GM19324 (cell line): ENCODE data around the gene TEAD3.

Experiments used
- ATAC-seq: cut with Tn5 transposase; IDR thresholded peaks from one replicate; pipeline ENCODE4 v1.9.1; 2021; ENCODE audit warnings: mild to moderate bottlenecking, moderate library complexity; ENCODE audit not compliant: unreplicated experiment, low FRiP score

TEAD3 gene

DNA sequence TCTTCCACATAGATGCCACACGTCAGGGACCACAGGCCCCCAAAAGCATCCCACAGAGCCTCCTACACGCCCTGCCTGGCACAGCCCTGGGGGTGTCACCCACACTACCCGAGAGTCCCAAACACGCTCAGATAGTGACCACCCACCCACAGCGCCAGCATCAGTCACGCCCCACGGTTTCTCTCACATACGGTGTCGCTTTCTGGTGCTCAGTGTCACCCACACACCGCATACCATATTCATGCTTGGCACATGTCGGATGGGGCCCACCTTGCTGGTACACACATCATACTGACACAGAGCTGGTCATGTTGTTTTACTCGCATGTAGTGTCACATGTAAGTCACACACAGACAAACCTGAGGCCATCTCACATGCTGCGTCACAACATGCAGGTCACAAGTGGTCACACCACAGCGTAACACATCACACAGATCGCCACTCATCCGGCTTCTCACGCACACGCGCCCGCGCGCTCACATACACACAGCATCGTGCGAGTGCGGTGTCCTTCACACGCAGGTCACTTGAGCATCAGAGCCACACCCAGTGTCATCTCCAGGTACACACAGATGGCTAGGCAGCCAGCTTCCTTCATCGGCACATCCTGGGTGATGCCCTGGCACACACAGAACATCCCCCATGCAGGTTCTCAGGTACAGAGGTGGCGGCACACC, 3.4 kb downstream of the TEAD3 start:
- no peak for ATAC-seq

DNA sequence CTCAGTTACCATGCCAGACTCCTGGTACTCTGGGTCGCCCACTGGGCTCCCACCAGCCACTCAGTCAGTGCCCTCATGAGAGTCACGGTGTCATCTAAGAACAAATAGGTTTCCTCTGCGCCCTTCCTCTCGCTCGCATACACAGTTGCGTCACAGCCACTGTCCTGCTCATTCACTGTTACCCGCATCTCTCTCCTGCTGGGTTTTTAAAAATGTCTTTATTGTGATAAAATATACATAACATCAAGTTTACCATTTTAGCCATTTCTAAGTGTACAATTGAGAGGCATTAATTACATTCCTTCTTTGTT, 4.0 kb downstream of the TEAD3 start:
- ATAC-seq, result no peak

DNA sequence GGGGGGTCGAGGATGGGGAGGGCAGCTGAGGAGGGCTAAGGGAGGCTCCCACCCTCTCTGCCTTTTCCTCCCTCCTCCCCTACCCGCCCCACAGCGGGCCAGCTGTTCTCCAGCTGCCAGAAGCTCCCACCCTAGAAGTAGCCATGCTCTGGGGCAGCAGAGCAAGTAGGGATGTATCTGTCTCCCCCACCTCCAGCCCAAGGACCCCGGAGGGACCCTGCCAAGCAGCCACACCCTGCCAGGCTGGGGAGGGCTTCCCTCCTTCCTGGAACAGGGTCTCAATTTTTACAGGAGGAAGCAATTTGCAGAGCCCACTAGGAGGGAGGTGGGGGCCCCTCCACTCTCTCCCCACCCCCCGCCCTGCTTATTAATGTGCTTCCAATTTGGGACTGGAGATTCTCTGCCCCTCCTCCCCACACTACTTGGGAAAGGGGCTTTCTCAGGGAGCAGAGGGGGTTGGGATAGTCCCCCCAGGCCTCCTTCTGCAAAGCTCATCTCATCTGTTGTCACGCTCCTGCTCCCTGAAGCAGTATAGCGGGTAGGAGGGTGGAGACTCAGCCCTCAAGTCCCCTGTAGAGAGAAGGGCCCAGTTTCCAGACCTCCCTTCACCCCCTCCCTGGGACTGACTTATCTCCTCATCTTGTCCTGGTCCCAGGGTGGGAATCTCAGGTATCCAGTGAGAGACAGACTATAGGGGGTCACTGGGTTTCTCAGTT, 4.5 kb downstream of the TEAD3 start:
- no peak for ATAC-seq

DNA sequence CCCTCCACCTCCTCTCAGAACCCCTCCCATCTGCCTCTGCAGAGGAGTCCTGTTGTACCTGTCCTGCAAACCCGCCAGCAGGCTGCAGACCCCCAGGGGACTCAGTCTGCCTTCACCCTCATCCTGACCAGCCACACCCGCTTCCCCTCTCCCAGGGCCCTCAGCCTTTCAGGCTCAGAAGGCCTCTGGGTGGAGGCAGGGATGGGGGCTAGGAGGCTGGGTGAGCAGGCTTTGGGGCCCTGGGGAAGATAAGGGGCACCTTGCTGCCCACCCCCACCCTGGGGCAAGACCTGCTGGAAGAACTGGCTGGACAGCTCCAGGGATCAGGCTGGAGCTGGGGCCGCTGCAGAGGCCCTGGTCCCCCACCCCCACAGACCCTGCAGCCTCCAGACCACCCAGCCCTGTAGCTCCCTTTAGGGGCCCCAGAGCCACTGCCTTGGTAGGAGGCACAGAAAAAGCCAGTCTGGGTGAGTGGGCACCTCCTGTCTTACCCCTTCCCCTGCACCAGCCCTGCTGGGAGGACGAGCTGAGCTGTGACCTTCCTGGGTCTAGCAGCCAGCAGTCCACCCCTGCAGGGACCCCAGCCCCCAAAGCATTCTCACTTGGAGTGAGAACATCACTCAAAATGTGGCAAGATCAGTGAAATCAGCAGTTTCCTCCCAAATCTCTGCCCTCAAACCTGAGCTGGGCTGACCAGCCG, 5.2 kb downstream of the TEAD3 start:
- no peak for ATAC-seq

DNA sequence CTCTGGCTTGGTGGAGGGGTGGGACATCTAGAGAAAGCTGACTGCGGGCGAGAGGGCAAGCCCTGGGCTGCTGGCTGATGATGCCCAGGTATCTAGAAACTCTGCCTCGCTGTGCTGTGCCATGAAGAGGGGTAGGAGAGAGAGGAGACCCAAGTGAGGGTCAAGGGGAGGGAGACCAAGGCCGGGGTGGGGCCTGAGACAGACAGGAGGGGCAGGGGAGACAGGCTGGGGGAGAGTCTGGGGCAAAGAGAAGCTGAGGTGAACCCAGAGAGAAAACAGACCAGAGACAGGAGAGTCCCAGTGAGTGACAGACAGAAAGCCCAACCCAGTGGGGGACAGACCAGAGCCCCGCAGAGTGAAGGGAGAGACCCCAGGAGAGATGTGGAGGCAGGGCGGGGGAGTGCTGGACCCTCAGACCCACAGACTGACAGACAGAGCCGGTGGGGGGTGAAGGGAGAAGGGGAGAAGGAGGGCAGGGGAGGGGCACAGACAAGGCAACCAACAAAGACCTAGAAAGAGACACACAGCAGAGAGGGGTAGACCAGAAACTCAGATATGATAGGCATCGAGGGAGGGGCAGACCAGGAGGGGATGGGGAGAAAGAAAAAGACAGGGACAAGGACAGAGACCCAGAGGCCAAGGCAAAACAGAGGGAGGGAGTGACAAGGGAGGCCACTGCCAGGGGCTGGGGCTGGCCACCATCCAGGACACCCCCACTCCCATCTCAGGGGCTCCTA, 5.9 kb downstream of the TEAD3 start:
- ATAC-seq, result no peak

DNA sequence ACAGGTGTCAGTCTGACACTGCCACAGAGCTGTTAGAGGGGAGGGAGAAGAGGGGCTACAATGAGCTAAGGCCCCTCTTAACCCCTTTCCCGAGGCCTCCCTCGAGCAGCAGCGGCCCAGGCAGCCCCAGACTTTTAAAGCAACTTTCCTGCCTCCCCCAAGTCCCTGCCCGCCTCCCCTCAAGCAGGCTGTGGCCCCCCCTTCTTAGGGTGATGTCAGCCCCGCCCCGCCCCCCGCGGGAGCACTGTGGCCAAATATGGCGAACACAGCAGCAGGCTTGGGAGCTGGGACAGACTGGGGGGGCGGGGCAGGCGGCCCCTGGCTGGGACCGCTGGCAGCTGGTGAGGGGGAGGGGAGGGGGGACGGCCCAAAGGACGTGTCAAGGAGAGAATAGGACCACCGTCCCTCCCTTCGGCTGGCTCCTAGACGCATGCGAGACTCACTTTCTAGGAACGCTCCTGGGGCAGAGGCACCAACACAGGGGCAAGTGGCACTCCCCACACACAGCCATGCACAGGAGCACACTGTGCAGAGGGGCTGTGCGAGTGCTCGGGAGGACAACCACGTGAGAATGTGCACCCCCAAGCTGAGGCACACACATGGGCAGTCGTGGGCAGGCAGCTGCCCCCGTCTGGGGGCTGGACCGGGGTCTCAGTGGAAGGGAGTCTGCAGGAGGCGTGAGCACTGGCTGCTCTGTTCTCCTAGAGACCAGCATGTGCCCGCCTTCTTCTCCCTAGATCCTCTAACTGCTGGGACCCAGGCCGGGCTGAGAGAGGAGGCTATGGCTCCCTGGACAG, 6.7 kb downstream of the TEAD3 start:
- no peak for ATAC-seq

DNA sequence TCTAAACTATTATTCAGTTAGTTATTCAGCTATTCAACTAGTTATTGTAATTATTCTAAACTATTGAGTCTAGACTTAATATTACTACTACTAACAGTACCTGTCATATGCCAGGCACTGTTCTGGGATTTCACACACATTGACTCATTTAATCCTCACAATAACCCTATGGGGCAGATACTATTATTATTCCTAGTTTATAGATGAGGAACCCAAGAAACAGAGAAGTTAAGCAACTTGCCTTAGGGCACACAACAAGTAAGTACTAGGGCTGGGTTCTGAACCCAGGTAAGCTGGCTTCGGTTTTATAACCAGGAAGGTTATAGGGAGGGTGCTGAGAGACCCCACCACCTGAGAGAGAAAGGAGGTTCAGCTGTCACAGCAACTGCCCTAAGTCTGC, 7.8 kb downstream of the TEAD3 start:
- ATAC-seq, result no peak

DNA sequence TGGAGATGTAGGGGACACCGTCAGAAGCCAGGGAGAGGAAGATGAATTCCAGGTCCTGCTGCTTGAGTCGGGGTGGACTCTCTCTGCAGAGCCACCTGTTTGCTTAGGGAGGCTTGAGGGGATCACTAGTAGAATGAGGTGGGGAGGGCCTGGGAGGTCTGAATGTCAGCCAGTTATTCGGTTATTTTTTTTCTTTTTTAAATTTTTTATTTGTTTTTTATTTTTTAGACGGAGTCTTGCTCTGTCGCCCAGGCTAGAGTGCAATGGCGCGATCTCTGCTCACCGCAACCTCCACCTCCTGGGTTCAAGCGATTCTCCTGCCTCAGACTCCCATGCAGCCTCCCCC, 8.4 kb downstream of the TEAD3 start:
- ATAC-seq, result no peak

DNA sequence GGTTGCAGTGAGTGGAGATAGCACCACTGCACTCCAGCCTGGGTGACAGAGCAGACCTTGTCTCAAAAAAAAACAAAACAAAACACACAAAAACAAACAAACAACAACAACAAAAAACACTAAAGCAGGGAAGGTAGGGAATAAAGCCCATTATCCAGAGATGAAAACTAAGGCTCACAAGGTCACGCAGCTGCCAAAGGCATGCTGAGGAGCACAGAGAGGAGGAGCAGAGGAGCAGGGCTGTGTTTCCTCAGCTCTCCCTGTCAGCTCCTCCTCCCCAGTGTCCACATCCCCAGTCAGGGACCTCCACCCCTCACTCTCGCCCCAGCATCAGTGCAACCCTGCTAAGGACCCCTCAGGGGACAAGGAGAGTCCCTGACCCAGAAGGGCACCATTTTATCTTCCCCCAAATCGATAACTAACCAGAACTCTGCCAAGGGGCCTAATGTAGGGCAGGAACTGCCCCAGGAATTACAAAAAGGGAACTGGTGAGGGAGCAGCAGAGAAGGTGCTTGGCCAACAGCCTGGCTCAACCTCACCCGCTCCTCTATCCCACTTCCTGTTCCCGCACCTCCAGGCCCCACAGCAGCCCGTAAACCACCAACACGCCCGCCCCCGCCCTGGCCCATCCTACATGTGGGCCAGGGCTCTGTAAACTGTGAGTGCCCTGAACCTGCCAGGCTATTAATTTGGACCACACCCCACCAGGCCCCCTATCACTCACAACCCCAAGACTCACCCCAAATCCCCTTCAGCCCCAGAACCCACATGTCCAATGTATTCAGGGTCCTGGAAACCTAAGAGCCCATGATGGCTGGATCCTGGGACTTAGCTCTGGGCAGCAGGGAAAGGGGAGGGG, 9.0 kb downstream of the TEAD3 start:
- no peak for ATAC-seq

DNA sequence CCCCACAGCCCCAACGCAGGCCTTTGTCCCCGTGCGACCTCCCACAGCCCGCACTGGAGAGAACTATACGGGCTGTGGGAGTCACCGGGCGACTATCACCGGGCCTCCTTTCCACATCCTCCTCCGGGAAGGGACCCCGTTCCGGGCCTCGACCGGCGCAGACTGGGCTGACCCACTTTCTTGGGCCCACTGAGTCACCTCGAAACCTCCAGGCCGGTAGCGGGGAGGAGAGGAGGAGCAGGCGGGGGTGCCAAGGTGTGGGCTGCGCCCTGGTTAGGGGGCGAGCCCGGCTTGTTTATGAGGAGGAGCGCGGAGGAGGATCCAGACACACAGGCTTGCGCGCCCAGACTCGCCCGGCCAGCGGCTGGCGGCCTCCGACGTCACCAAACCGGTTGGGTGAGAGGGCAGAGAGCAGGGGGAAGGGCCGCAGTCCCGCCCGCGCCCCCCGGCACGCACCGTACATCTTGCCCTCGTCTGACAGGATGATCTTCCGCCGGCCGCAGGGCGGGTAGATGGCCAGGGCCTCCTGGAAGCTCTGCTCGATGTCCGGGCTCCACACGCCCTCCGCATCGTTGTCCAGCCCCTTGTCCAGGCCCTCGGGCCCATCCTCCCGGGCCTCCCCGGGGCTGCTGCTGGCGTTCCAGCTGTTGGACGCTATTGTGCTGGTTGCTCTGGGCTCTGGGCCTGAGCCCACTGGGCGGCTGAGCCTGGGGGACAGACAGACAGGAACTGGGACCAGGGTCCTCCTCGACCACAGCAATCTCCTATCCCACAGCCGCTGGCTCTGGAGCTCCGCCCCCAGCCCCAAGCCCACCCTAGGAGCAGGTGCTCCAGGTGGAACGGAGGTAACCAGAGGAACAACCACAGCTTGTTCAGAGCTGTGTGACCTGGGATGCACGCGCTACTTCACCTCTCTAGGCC, 10.6 kb downstream of the TEAD3 start:
- no peak for ATAC-seq

DNA sequence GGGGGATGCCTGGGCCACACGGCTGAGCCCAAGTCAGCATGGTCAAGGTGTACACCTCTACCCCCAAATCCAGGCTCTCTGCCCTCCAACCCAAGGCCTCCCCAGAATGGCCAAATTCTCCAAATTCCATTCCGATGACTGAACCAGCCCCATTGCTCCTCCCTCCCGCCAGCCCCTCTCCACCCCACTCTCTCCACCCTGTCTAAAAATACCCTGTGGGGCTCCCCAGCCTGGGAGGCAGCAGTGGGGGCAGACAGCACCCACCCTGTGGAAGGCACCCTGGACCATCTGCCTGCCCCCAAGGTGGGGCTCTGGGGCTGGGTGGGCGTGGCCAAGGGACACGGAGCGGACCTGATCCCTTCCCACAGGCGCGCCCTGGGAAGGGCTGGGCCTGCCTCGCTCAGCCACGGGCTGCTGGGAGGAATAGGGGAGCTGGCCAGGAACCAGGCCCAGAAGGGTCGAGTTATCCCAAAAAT, 11.4 kb downstream of the TEAD3 start:
- no peak for ATAC-seq

DNA sequence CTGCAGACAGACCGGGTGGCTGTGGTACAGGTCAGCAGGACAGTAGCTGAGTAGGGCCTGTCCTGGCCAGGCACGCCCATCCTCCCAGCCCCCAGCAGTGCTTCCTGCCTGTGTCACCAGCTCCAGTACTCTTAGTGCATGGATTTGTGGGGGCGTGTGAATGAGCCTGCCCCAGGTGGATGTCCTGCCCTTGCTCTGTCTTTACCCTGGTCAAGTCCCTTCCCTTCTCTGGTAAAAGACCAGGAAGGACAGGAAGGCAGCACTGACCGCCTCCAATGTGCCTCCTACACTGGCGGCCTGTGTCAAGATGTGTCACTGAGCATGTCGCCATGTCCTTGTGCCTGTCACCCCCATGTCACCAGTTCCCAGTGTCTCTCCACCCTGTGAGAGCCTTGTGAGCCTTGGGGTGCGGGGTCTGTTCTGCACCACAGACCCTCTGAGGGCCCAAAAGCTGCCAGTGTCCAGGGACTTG, 11.9 kb downstream of the TEAD3 start:
- no peak for ATAC-seq

DNA sequence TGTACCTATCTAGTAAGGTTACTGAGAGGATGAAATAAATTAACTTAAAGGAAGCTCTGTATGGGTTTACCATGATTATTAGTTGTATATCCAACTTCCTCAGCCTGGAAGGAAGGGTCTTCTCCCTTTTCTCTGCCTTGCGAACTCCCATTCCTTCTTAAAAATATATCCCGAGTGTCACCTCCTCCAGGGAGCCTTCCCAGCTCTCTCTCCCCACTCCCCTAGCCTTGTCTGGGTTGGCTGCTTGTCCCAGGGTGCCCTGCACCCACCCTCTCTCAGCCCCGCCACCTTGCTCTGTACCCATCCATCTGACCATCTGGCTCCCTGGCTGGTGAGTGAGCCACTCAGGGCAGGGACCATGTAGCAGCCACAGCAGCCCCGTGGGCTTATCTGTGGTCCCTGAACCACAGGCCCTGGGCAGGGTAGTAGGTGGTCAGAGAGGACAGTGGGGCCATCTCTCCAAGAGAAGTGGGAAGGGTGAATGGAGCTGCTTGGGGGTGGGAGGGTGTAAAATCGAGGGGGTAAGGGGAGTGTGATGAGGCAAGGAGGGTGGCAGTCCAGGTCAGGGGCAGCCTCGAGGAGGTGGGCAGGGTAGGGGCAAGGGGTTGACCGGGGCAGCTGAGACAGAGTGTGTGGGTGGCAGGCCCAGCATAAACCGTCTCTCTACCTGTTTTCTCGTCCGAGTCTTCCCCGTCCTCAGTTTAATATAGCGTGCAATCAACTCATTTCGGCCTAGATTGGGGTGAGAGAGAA, 12.8 kb downstream of the TEAD3 start:
- no peak for ATAC-seq

DNA sequence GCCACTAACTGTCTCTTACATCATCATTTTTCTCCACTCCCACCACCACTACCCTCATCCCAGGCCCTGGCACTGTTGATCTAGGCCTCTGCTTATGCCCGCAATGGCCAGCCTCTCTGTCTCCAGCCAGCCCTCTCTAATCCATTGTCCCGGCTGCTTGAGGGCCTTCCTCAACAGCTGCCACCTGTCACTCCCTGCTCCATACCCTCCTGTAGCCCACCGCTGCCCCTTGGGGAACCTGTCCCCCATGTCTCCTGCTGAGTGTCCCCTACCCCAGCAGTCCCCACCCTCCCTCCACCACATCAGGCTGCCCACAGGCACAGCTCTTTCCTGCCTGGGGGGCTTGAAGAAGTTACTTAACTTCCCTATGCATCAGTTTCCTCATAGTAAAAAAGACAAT, 13.4 kb downstream of the TEAD3 start:
- no peak for ATAC-seq

DNA sequence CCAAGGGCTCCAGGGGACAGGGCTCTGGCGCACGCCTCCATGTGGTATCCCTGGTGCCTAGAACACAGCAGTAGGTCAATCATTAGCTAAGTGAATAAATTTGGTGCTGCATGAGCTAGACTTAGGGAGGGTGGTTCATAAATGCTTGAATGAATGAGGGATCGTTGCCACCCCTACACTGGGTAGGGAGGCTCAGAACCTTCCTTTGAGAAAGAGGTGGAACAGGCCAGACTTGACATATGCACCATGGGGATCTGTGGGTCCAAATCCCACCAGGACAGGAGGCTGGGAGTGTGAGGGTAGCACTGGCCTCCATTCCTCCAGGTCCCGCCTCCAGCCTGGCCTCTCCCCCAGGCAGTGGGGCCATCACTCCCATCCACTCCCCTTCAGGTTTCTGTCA, 13.8 kb downstream of the TEAD3 start:
- no peak for ATAC-seq

DNA sequence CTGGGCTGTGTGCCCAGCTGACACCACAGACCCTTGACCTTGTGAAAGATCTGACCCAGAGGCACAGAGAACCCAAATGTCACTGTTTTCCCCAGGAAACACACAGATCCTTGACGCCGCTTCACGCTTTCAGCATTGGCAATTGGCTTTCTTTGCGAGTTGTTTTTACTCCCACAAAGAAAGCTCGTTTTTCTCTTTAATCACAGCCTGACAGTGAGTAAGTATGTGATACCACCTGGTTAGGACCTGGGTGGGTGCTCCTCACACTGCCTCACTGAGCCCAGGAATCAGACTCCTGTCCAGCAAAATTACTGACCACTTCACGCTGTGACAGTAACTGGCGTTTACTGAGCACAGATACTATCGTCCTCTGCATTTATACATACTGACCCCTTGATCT, 15.7 kb downstream of the TEAD3 start:
- no peak for ATAC-seq

DNA sequence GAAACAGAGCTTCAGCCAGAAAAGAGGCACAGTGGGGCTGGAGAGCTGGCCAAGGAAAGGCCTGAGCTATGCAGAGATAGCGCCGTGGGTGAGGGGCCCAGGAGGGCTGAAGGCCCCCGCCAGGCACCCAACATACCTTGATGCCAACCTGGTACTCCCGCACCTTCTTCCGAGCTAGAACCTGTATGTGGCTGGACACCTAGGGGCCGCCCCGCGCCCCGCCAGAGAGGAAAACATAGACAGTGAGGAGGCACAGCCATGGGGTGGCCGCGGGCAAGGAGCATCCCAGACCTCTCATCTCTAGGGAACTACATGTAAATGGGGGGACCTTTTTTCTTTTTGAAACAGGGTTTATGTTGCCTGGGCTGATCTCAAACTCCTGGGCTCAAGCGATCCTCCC, 16.7 kb downstream of the TEAD3 start:
- no peak for ATAC-seq

DNA sequence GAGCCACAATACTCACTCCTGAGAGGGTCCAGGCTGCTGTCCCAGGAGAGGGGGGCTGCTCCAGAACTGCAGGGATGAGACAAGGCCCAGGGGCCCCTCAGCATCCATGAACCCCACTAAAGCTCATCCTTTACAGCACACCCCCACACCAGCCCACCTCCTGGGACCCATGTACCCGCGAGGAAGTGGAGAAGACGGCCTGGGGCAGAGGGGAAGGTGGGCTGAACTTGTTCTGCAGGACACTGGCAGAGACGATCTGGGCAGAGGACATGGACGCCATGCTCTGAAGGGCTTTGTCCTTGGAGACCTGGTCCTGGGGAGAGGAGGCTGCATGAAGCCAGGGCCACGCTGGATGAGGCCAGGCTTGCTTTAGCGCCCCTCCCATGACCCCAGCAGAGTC, 18.6 kb downstream of the TEAD3 start:
- ATAC-seq, result no peak
